HEK293 (cell line): ENCODE measurements around the gene GALNT10.

Experiments
- AEBP2 ChIP-seq: fragments of 450-650 bp; formaldehyde crosslinking; IDR thresholded peaks from 2 replicates; pipeline ENCODE4 v1.5.1; 2016; ENCODE audit warnings: missing biosample characterization, missing genetic modification characterization, borderline replicate concordance
- GLIS2 ChIP-seq: fragments of 450-650 bp; formaldehyde crosslinking; IDR thresholded peaks from 2 replicates; pipeline ENCODE4 v1.5.1; 2016; ENCODE audit warnings: missing biosample characterization, missing genetic modification characterization
- MEIS1 ChIP-seq: sonication (generic); formaldehyde crosslinking; IDR thresholded peaks from 2 replicates; pipeline ENCODE4 v1.8.1; 2022; ENCODE audit warnings: missing genetic modification reagents, mild to moderate bottlenecking, borderline replicate concordance
- SALL2 ChIP-seq: fragments of 450-650 bp; formaldehyde crosslinking; IDR thresholded peaks from 2 replicates; pipeline ENCODE4 v1.5.0; 2017; ENCODE audit warnings: missing biosample characterization, mild to moderate bottlenecking, missing genetic modification characterization, borderline replicate concordance
- ZBTB48 ChIP-seq: fragments of 450-650 bp; formaldehyde crosslinking; IDR thresholded peaks from 2 replicates; pipeline ENCODE4 v1.5.1; 2016; ENCODE audit warnings: missing biosample characterization, missing genetic modification characterization
- ZEB2 ChIP-seq: fragments of 450-650 bp; formaldehyde crosslinking; IDR thresholded peaks from 2 replicates; pipeline ENCODE4 v1.5.1; 2016; ENCODE audit warnings: missing biosample characterization, missing genetic modification characterization
- ZFP37 ChIP-seq: fragments of 450-650 bp; formaldehyde crosslinking; IDR thresholded peaks from 2 replicates; pipeline ENCODE4 v1.5.1; 2016; ENCODE audit warnings: missing biosample characterization, missing genetic modification characterization
- ZIC2 ChIP-seq: fragments of 450-650 bp; formaldehyde crosslinking; IDR thresholded peaks from 2 replicates; pipeline ENCODE4 v1.5.1; 2016; ENCODE audit warnings: missing biosample characterization, missing genetic modification characterization
- ZNF10 ChIP-seq: fragments of 450-650 bp; formaldehyde crosslinking; IDR thresholded peaks from 2 replicates; pipeline ENCODE4 v1.5.1; 2017; ENCODE audit warnings: missing biosample characterization, missing genetic modification characterization
- ZNF114 ChIP-seq: fragments of 450-650 bp; formaldehyde crosslinking; IDR thresholded peaks from 2 replicates; pipeline ENCODE4 v1.5.0; 2017; ENCODE audit warnings: missing biosample characterization, missing genetic modification characterization
- ZNF24 ChIP-seq: fragments of 450-650 bp; formaldehyde crosslinking; IDR thresholded peaks from 2 replicates; pipeline ENCODE4 v1.5.1; 2016; ENCODE audit warnings: missing biosample characterization, missing genetic modification characterization
- ZNF248 ChIP-seq: fragments of 450-650 bp; formaldehyde crosslinking; IDR thresholded peaks from 2 replicates; pipeline ENCODE4 v1.5.1; 2017; ENCODE audit warnings: missing biosample characterization, missing genetic modification characterization
- ZNF280C ChIP-seq: fragments of 450-650 bp; formaldehyde crosslinking; IDR thresholded peaks from 2 replicates; pipeline ENCODE4 v1.5.1; 2016; ENCODE audit warnings: missing biosample characterization, missing genetic modification characterization
- ZNF302 ChIP-seq: fragments of 450-650 bp; formaldehyde crosslinking; IDR thresholded peaks from 2 replicates; pipeline ENCODE4 v1.5.1; 2016; ENCODE audit warnings: missing biosample characterization, missing genetic modification characterization, low read depth
- ZNF324 ChIP-seq: fragments of 450-650 bp; formaldehyde crosslinking; IDR thresholded peaks from 2 replicates; pipeline ENCODE4 v1.5.1; 2016; ENCODE audit warnings: missing biosample characterization, missing genetic modification characterization
- ZNF366 ChIP-seq: fragments of 450-650 bp; formaldehyde crosslinking; conservative IDR thresholded peaks from 2 replicates; pipeline ENCODE4 v1.5.1; 2016; ENCODE audit warnings: missing biosample characterization, missing genetic modification characterization
- ZNF391 ChIP-seq: fragments of 450-650 bp; formaldehyde crosslinking; IDR thresholded peaks from 2 replicates; pipeline ENCODE4 v1.5.1; 2016; ENCODE audit warnings: low read depth, missing biosample characterization, missing genetic modification characterization, borderline replicate concordance
- ZNF398 ChIP-seq: fragments of 450-650 bp; formaldehyde crosslinking; IDR thresholded peaks from 2 replicates; pipeline ENCODE4 v1.5.1; 2017; ENCODE audit warnings: missing biosample characterization, missing genetic modification characterization
- ZNF501 ChIP-seq: fragments of 450-650 bp; formaldehyde crosslinking; IDR thresholded peaks from 2 replicates; pipeline ENCODE4 v1.5.1; 2016; ENCODE audit warnings: missing biosample characterization, missing genetic modification characterization
- ZNF843 ChIP-seq: fragments of 450-650 bp; formaldehyde crosslinking; IDR thresholded peaks from 2 replicates; pipeline ENCODE4 v1.5.1; 2016; ENCODE audit warnings: missing biosample characterization, missing genetic modification characterization
- ZSCAN16 ChIP-seq: fragments of 450-650 bp; formaldehyde crosslinking; IDR thresholded peaks from 2 replicates; pipeline ENCODE4 v1.5.1; 2016; ENCODE audit warnings: missing biosample characterization, missing genetic modification characterization
- TF ChIP-seq, protein P1 (sequence below): sonication (generic); formaldehyde crosslinking; IDR thresholded peaks from 2 replicates; pipeline ENCODE4 v1.8.1; 2022; ENCODE audit warnings: mild to moderate bottlenecking, moderate library complexity, missing genetic modification reagents
- TF ChIP-seq, protein P2 (sequence below): fragments of 450-650 bp; formaldehyde crosslinking; conservative IDR thresholded peaks from 2 replicates; pipeline ENCODE4 v1.5.1; 2016; ENCODE audit warnings: low read depth, missing biosample characterization, missing genetic modification characterization
- TF ChIP-seq, protein P3 (sequence below): fragments of 450-650 bp; formaldehyde crosslinking; IDR thresholded peaks from 2 replicates; pipeline ENCODE4 v1.5.1; 2016; ENCODE audit warnings: missing biosample characterization, missing genetic modification characterization

Gene GALNT10

GRCh38 chr5:154405078-154405792, 214.7 kb downstream of the GALNT10 start (continued):
- TF ChIP-seq ZNF398 (tag by site-specific recombination) (peak; percentile 42), ZNF10 (tag by site-specific recombination) (0 out of 2 replicates have a peak, but pooled peaks have one; percentile 64), GLIS2 (peak; percentile 88), ZBTB48 (peak; percentile 90), MEIS1 (CRISPR knock-in tag) (no peak), ZNF501 (tag by site-specific recombination) (peak; percentile 37; the same call in 1 of the 2 replicates), ZNF24 (tag by site-specific recombination) (peak; percentile 50; the same call in 1 of the 2 replicates), ZSCAN16 (no peak), ZNF391 (tag by site-specific recombination) (peak; percentile 73; the same call in 1 of the 2 replicates), ZEB2 (tag by site-specific recombination) (0 out of 2 replicates have a peak, but pooled peaks have one; percentile 35), ZNF843 (tag by site-specific recombination) (0 out of 2 replicates have a peak, but pooled peaks have one; percentile 31), ZNF366 (tag by site-specific recombination) (no peak), SALL2 (tag by site-specific recombination) (no peak), ZIC2 (tag by site-specific recombination) (peak; percentile 79), ZNF114 (tag by site-specific recombination) (no peak), ZNF280C (tag by site-specific recombination) (no peak), ZNF302 (tag by site-specific recombination) (no peak), AEBP2 (tag by site-specific recombination) (no peak), ZFP37 (tag by site-specific recombination) (peak; percentile 58; the same call in 1 of the 2 replicates), ZNF248 (tag by site-specific recombination) (no peak), ZNF324 (tag by site-specific recombination) (no peak)
- TF ChIP-seq, protein P1, sequence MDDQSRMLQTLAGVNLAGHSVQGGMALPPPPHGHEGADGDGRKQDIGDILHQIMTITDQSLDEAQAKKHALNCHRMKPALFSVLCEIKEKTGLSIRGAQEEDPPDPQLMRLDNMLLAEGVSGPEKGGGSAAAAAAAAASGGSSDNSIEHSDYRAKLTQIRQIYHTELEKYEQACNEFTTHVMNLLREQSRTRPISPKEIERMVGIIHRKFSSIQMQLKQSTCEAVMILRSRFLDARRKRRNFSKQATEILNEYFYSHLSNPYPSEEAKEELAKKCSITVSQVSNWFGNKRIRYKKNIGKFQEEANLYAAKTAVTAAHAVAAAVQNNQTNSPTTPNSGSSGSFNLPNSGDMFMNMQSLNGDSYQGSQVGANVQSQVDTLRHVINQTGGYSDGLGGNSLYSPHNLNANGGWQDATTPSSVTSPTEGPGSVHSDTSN (CRISPR knock-in tag) = no peak
- TF ChIP-seq, protein P2, sequence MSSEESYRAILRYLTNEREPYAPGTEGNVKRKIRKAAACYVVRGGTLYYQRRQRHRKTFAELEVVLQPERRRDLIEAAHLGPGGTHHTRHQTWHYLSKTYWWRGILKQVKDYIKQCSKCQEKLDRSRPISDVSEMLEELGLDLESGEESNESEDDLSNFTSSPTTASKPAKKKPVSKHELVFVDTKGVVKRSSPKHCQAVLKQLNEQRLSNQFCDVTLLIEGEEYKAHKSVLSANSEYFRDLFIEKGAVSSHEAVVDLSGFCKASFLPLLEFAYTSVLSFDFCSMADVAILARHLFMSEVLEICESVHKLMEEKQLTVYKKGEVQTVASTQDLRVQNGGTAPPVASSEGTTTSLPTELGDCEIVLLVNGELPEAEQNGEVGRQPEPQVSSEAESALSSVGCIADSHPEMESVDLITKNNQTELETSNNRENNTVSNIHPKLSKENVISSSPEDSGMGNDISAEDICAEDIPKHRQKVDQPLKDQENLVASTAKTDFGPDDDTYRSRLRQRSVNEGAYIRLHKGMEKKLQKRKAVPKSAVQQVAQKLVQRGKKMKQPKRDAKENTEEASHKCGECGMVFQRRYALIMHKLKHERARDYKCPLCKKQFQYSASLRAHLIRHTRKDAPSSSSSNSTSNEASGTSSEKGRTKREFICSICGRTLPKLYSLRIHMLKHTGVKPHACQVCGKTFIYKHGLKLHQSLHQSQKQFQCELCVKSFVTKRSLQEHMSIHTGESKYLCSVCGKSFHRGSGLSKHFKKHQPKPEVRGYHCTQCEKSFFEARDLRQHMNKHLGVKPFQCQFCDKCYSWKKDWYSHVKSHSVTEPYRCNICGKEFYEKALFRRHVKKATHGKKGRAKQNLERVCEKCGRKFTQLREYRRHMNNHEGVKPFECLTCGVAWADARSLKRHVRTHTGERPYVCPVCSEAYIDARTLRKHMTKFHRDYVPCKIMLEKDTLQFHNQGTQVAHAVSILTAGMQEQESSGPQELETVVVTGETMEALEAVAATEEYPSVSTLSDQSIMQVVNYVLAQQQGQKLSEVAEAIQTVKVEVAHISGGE = no peak
- TF ChIP-seq, protein P3, sequence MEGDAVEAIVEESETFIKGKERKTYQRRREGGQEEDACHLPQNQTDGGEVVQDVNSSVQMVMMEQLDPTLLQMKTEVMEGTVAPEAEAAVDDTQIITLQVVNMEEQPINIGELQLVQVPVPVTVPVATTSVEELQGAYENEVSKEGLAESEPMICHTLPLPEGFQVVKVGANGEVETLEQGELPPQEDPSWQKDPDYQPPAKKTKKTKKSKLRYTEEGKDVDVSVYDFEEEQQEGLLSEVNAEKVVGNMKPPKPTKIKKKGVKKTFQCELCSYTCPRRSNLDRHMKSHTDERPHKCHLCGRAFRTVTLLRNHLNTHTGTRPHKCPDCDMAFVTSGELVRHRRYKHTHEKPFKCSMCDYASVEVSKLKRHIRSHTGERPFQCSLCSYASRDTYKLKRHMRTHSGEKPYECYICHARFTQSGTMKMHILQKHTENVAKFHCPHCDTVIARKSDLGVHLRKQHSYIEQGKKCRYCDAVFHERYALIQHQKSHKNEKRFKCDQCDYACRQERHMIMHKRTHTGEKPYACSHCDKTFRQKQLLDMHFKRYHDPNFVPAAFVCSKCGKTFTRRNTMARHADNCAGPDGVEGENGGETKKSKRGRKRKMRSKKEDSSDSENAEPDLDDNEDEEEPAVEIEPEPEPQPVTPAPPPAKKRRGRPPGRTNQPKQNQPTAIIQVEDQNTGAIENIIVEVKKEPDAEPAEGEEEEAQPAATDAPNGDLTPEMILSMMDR (tag by site-specific recombination) = peak; percentile 95
